HepG2 (cell line): Measurements from ENCODE around the gene TAB2. TPM values are rescaled to one million over a fixed set of nuclear protein-coding genes. Genes with fewer than 3 reads are reported as not detected.

Experiments used
- ATAC-seq: fragments of 200-7000 bp; cut with Tn5 transposase; 3 replicates; pipeline ENCODE4 v1.9.1; 2020; ENCODE audit warnings: mild to moderate bottlenecking, moderate library complexity
- BruUV-seq: library from RNA; stranded (reverse); fragments of 400-500 nt; replicated peaks from 2 replicates; lab custom pipeline; 2021; lab: Mats Ljungman, UMichigan
- CTCF ChIA-PET: fragments of 300-600 bp; formaldehyde crosslinking; extraction: SDS; loops from one replicate; lab custom pipeline; 2021; ENCODE audit warnings: low total read pairs, inconsistent platforms, low intra/inter-chr PET ratio; lab: Yijun Ruan, JAX
- POLR2A ChIA-PET: fragments of 350-600 bp; sonication (Branson Sonifier 250); formaldehyde crosslinking; loops from one replicate; lab custom pipeline; 2020; ENCODE audit warnings: antibody characterized with exemption, inconsistent platforms; lab: Yijun Ruan, JAX
- DNase-seq: peaks from one replicate; pipeline ENCODE4 v3.0.0-alpha.2; 2015; ENCODE audit warnings: low spot score
- FAIRE-seq: peaks from 3 replicates; lab custom pipeline; 2011; peaks lifted over from hg19 to GRCh38; lab: Jason Lieb, UNC
- H2AFZ ChIP-seq: one replicate; pipeline ENCODE4 v1.6.1; 2011; ENCODE audit warnings: low read length, inconsistent platforms
- H3K27ac ChIP-seq: fragments of 300-600 bp; 3 replicates; pipeline ENCODE4 v1.8.0; 2011; ENCODE audit warnings: mixed run types, mild to moderate bottlenecking, mixed read lengths, low read length, inconsistent platforms; ENCODE audit not compliant: insufficient read depth; ENCODE audit errors: extremely low read length
- H3K27me3 ChIP-seq, 2 experiments: fragments of 200-600 bp in 1 of 2; 2 replicates in 1 of 2; 3 replicates in 1 of 2; pipeline versions ENCODE4 v1.6.0 to v1.8.0; 2011; ENCODE audit warnings: low read length in 2 of 2, mild to moderate bottlenecking in 2 of 2, moderate library complexity in 2 of 2, inconsistent platforms in 1 of 2; ENCODE audit not compliant: insufficient read depth in 2 of 2, control insufficient read depth in 1 of 2
- H3K36me3 ChIP-seq, 2 experiments: fragments of 200-600 bp in 1 of 2; replicated peaks in 1 of 2; 2 replicates in 1 of 2; 3 replicates in 1 of 2; pipeline versions ENCODE4 v1.5.1 to v1.8.0; 2011; ENCODE audit warnings: low read length in 2 of 2, inconsistent platforms in 1 of 2; ENCODE audit not compliant: insufficient read depth in 2 of 2, control insufficient read depth in 1 of 2
- H3K4me1 ChIP-seq: 2 replicates; pipeline ENCODE4 v1.5.1; 2012; ENCODE audit warnings: low read length, inconsistent platforms; ENCODE audit not compliant: insufficient read depth
- H3K4me2 ChIP-seq: 2 replicates; pipeline ENCODE4 v1.6.0; 2011; ENCODE audit warnings: low read depth, low read length, inconsistent platforms
- H3K4me3 ChIP-seq, 3 experiments: fragments of 200-600 bp in 1 of 3; sonication (generic), shearing (Covaris generic) in 1 of 3; replicated peaks in 1 of 3; 2 replicates each; pipeline ENCODE4 v1.5.1; 2011 to 2016; ENCODE audit warnings: low read length in 3 of 3, inconsistent platforms in 2 of 3, low read depth in 2 of 3, mild to moderate bottlenecking in 2 of 3, control low read depth in 1 of 3, mixed read lengths in 1 of 3; ENCODE audit not compliant: insufficient read depth in 1 of 3
- H3K79me2 ChIP-seq: one replicate; pipeline ENCODE4 v1.6.1; 2011; ENCODE audit warnings: low read length, inconsistent platforms; ENCODE audit not compliant: insufficient read depth
- H3K9ac ChIP-seq: 2 replicates; pipeline ENCODE4 v1.6.0; 2011; ENCODE audit warnings: mild to moderate bottlenecking, low read depth, low read length, inconsistent platforms; ENCODE audit not compliant: insufficient read depth
- H3K9me3 ChIP-seq: 2 replicates; pipeline ENCODE4 v1.5.1; 2012; ENCODE audit warnings: mild to moderate bottlenecking, low read length
- H4K20me1 ChIP-seq: 2 replicates; pipeline ENCODE4 v1.6.0; 2011; ENCODE audit warnings: inconsistent platforms, mild to moderate bottlenecking, low read length, moderate library complexity; ENCODE audit not compliant: insufficient read depth
- ARHGAP35 ChIP-seq: sonication (generic); formaldehyde crosslinking; IDR thresholded peaks from 2 replicates; pipeline ENCODE4 v1.9.0; 2022; ENCODE audit warnings: mild to moderate bottlenecking, inconsistent platforms, moderate library complexity, missing genetic modification reagents, borderline replicate concordance
- GATAD2A ChIP-seq: IDR thresholded peaks from 2 replicates; pipeline ENCODE4 v1.6.1; 2016
- HOXD1 ChIP-seq: sonication (generic); formaldehyde crosslinking; IDR thresholded peaks from 2 replicates; pipeline ENCODE4 v1.5.0; 2020; ENCODE audit warnings: missing genetic modification reagents
- KAT8 ChIP-seq: IDR thresholded peaks from 2 replicates; pipeline ENCODE4 v1.6.1; 2016; ENCODE audit warnings: missing genetic modification reagents, missing compliant biosample characterization
- KDM5A ChIP-seq: fragments of 200-600 bp; sonication (generic); IDR thresholded peaks from 2 replicates; pipeline ENCODE4 v1.7.0; 2018; ENCODE audit warnings: antibody characterized with exemption, mild to moderate bottlenecking, low read length, borderline replicate concordance
- POLR2AphosphoS5 ChIP-seq: IDR thresholded peaks from 2 replicates; pipeline ENCODE4 v1.6.1; 2012; ENCODE audit warnings: low read depth, low read length
- RFX5 ChIP-seq: IDR thresholded peaks from 2 replicates; pipeline ENCODE4 v1.6.1; 2011; ENCODE audit warnings: low read depth, low read length, improper control_type of control experiment
- SMAD3 ChIP-seq: sonication (generic); formaldehyde crosslinking; IDR thresholded peaks from 2 replicates; pipeline ENCODE4 v1.4.0; 2020; ENCODE audit warnings: missing genetic modification reagents
- SP1 ChIP-seq, 2 experiments: fragments of 450-650 bp in 1 of 2; sonication (generic) in 1 of 2; formaldehyde crosslinking in 1 of 2; IDR thresholded peaks; 2 replicates each; pipeline versions ENCODE4 v1.4.0 to v1.6.1; 2016 to 2020; ENCODE audit warnings: missing genetic modification reagents in 1 of 2
- SPEN ChIP-seq: sonication (generic); formaldehyde crosslinking; IDR thresholded peaks from 2 replicates; pipeline ENCODE4 v1.5.1; 2020; ENCODE audit warnings: low read depth, mild to moderate bottlenecking, missing genetic modification reagents
- THAP8 ChIP-seq: sonication (generic); formaldehyde crosslinking; IDR thresholded peaks from 2 replicates; pipeline ENCODE4 v1.5.1; 2020; ENCODE audit warnings: missing genetic modification reagents, mild to moderate bottlenecking, borderline replicate concordance
- ZC3H13 ChIP-seq: sonication (generic); formaldehyde crosslinking; IDR thresholded peaks from 2 replicates; pipeline ENCODE4 v1.8.1; 2023; ENCODE audit warnings: mild to moderate bottlenecking, missing genetic modification reagents, moderate library complexity
- ZFAT ChIP-seq: sonication (generic); formaldehyde crosslinking; conservative IDR thresholded peaks from 2 replicates; pipeline ENCODE4 v1.8.1; 2023; ENCODE audit warnings: missing genetic modification reagents, inconsistent platforms
- ZNF556 ChIP-seq: sonication (generic); formaldehyde crosslinking; IDR thresholded peaks from 2 replicates; pipeline ENCODE4 v1.4.0; 2020; ENCODE audit warnings: mild to moderate bottlenecking, missing genetic modification reagents, borderline replicate concordance
- ZNF563 ChIP-seq: sonication (generic); formaldehyde crosslinking; IDR thresholded peaks from 2 replicates; pipeline ENCODE4 v1.8.0; 2022; ENCODE audit warnings: mild to moderate bottlenecking, moderate library complexity, missing genetic modification reagents
- ZNF766 ChIP-seq: sonication (generic); formaldehyde crosslinking; IDR thresholded peaks from 2 replicates; pipeline ENCODE4 v1.5.0; 2020; ENCODE audit warnings: missing genetic modification reagents, borderline replicate concordance
- ZNF770 ChIP-seq: sonication (generic); formaldehyde crosslinking; IDR thresholded peaks from 2 replicates; pipeline ENCODE4 v1.5.0; 2020; ENCODE audit warnings: mild to moderate bottlenecking, missing genetic modification reagents
- ZSCAN31 ChIP-seq: sonication (generic); formaldehyde crosslinking; IDR thresholded peaks from 2 replicates; pipeline ENCODE4 v1.5.0; 2020; ENCODE audit warnings: low read depth, mild to moderate bottlenecking, missing genetic modification reagents
- WGBS: methylation state at CpG from one replicate; pipeline ENCODE4 v1.1.6; 2017; ENCODE audit warnings: low lambda C conversion rate; 5-methylcytosine and 5-hydroxymethylcytosine counted together
- in situ Hi-C: cut with HindIII; loops from 2 replicates; pipeline ENCODE4 v1.10.0; 2017; ENCODE audit warnings: low pct_unique_long_range_greater_than_20kb; ENCODE audit not compliant: extremely low pct_ligation_motif_present
- intact Hi-C: fragments of 100-400 bp; cut with micrococcal nuclease; formaldehyde crosslinking; loops from one replicate; pipeline ENCODE4 v1.10.0; 2022; ENCODE audit not compliant: unreplicated experiment
- polyA plus RNA-seq, 8 experiments: library from polyadenylated mRNA; depleted of rRNA in 3 of 8; stranded (reverse) in 7 of 8; unstranded in 1 of 8; fragments of >200 nt; fragmentation: Illumina TruSeq in 4 of 8; extraction: Trizol in 4 of 8; gene quantifications; 2 replicates each; pipeline versions ENCODE4 v1.2.1 to v1.2.3, GENCODE V29; 2011 to 2016; ENCODE audit warnings: low read depth in 4 of 8, missing spikeins in 1 of 8, mixed read lengths in 1 of 8; ENCODE audit not compliant: insufficient read depth in 1 of 8
- total RNA-seq, 5 experiments: library from RNA; depleted of rRNA; stranded (reverse); fragments of >200 nt; fragmentation: Illumina TruSeq; extraction: Trizol; gene quantifications; 2 replicates each; pipeline ENCODE4 v1.2.3, GENCODE V29; 2016; ENCODE audit warnings: low read depth in 1 of 5

The TAB2 gene
- total and polyA plus RNA-seq, 2 of the 13 experiments (the other 11 are each of a cell fraction or from before 2014, with no cell fraction given): 23.7 to 50.2 TPM

- DNase-seq: no peak
- Histone ChIP-seq H3K4me1 (peaks cover 13% of the 10 kb centered on the region), H3K4me3 (no peak overlapping the region), H3K79me2 (peaks cover 75% of the 10 kb centered on the region), H3K27ac (no peak overlapping the region), H2AFZ (no peak overlapping the region), H4K20me1 (peaks cover 13% of the 10 kb centered on the region; the same call in 1 of the 2 replicates), H3K4me2 (no peak overlapping the region), H3K9me3 (no peaks in the 10 kb centered on the region), H3K36me3 (no peaks in the 10 kb centered on the region; a peak in 1 of 5 replicates), H3K9ac (no peak overlapping the region), H3K27me3 (no peaks in the 10 kb centered on the region)
- POLR2A ChIA-PET: no interaction called here
- 92% methylated on average over 2 of the region's 2 CpGs for WGBS
- intact Hi-C loops: no loop called here
- FAIRE-seq: no peak
- no TSS peak for BruUV-seq
- no peak for ATAC-seq
- in situ Hi-C loops: no loop called here
- CTCF ChIA-PET: no interaction called here
- TF ChIP-seq KAT8 (CRISPR knock-in tag) (no peak), SMAD3 (CRISPR knock-in tag) (no peak), ZNF556 (CRISPR knock-in tag) (no peak), THAP8 (no peak), ZFAT (no peak), ARHGAP35 (CRISPR knock-in tag) (no peak), RFX5 (no peak), ZNF766 (CRISPR knock-in tag) (no peak), ZNF770 (CRISPR knock-in tag) (no peak), POLR2AphosphoS5 (no peak), ZSCAN31 (CRISPR knock-in tag) (no peak), SP1 (IDR thresholded peaks at IDR 0.05) (no peak), SP1 (CRISPR knock-in tag; IDR thresholded peaks at IDR 0.05) (no peak), HOXD1 (CRISPR knock-in tag) (no peak), KDM5A (no peak), SPEN (no peak), ZC3H13 (CRISPR knock-in tag) (no peak), GATAD2A (CRISPR knock-in tag) (no peak), ZNF563 (no peak)
Measured at GRCh38 chr6:149364557-149364956, 47.0 kb downstream of the TAB2 start.
